ENCODE measurements around the gene RMND5B. TPM values are rescaled to one million over a fixed set of nuclear protein-coding genes. Genes with fewer than 3 reads are reported as not detected.

RMND5B gene
- total and polyA plus RNA-seq, 8 donors: 28.9 to 41.5 (median 30.3) TPM

DNA sequence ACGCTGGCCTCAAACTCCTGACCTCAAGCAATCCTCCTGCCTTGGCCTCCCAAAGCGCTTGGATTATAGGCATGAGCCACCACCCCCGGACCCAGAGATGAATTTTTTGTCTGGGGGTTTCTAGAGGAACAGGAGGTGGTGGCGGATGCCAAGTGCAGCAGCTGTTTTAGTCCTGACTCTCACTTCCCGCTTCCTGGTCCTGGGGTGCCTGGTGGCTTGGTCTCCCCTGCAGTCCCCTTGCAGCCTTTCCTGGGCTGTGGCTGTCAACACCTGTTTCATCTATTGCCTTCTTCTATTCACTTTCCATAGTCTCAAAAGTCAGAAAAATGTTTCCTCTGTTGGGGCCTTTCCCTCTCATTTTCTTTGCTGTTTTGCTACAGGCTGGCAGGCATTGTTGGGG lies 29.4 kb downstream of the RMND5B start:
- H3K9me3 ChIP-seq: no peaks in the 10 kb centered on the region
- H3K36me3 ChIP-seq: no peaks in the 10 kb centered on the region
- DNase-seq: no peak
- TF ChIP-seq CTCF (IDR thresholded peaks at IDR 0.05): no peak
- ATAC-seq: no peak
- H3K4me3 ChIP-seq: no peak overlapping the region
- H3K27ac ChIP-seq: no peak overlapping the region
- peaks cover 0 to 8% of the 10 kb centered on the region in 2 donors for H3K4me1 ChIP-seq
- peaks cover 0 to 32% of the 10 kb centered on the region in 2 donors for H3K27me3 ChIP-seq
- intact Hi-C loops (cut with DNase I): no loop called here

DNA sequence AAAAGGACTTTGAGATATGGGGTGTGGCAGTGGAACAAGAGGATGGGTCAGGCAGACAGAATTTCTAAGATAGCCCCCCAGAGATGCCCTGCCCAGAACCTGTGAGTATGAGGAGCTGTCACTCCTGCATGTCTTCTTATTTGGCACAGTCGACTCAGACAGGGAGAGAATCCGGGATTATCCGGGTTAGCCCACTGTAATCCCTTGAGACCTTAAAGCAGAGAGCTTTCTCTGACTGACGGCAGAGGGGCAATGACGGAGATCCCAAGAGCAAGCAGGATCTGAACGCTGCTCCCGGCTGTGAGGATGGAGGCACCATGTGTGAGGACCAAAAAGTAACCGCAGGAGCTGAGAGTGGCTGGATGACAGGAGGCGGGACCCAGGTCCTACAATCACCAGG lies 31.7 kb downstream of the RMND5B start:
- TF ChIP-seq CTCF (IDR thresholded peaks at IDR 0.05): no peak
- no peak overlapping the region for H3K27ac ChIP-seq
- intact Hi-C loops (cut with DNase I): no loop called here
- H3K27me3 ChIP-seq: peaks cover 0 to 43% of the 10 kb centered on the region in 2 donors
- no peaks in the 10 kb centered on the region for H3K36me3 ChIP-seq
- ATAC-seq (no peak), DNase-seq (no peak)
- no peaks in the 10 kb centered on the region for H3K9me3 ChIP-seq
- H3K4me3 ChIP-seq: no peak overlapping the region
- peaks cover 0 to 8% of the 10 kb centered on the region in 2 donors for H3K4me1 ChIP-seq

DNA sequence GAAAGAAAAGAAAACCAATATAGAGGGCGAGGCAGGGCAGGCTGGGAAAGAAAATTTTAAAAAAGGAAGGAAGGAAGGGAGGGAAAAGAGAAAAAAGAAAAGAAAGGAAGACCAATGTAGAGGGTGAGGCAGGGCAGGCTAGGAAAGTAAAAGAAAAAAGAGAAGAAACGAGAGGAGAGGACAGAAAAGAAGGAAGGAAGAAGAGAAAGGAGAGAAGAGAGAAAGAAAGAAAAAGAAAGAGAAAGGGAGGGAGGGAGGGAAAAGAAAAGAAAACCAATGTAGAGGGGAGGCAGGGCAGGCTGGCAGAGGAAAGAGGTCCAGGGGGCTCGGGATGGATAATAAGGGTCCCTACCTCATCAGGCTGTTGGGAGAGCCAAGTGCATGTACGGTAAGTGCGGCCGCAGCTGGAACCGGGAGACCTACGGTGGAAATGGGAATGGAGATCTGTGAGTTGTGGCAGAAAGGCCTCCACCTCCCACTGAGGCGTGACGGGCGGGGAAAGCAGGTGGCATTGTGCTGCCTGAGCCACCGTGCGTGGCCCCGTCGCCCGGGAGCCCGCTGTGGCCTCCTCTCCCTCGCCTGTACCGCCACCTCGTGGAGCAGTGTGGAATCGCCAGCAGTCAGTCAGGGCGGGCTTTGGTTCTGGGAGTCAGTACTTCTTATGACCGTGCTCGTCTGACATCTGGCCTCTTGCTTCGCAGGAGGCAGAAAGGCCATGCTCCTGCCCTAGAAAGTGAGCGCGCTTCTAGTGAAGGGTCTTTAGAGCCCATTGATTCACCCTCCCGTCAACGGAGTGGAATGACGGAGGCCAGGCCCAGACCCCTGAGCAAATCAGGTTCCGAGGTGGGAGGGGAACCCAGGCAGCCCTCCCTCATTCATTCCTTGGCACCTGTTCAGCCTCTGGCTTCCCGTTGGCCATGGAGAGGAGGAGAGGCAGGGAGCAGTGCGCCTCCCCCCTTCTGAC lies 33.2 kb downstream of the RMND5B start:
- peak; percentile 98 to 99 for TF ChIP-seq CTCF (IDR thresholded peaks at IDR 0.05)
- H3K4me3 ChIP-seq: peak overlapping the region in 1 of 2 donors; percentile 7
- H3K27ac ChIP-seq: no peak overlapping the region
- no peaks in the 10 kb centered on the region for H3K36me3 ChIP-seq
- H3K27me3 ChIP-seq: peaks cover 0 to 43% of the 10 kb centered on the region in 2 donors
- intact Hi-C loops (cut with DNase I): loop anchor here in 1 of 2 donors (2.0 kb wide), 1 partner anchor 87 kb away; no protein-coding TSS in a partner anchor
- no peaks in the 10 kb centered on the region for H3K9me3 ChIP-seq
- peak; percentile 70 to 97 (median 83) for DNase-seq
- peaks cover 0 to 8% of the 10 kb centered on the region in 2 donors for H3K4me1 ChIP-seq
- peak; percentile 100 for ATAC-seq

- Histone ChIP-seq H3K27ac (no peak overlapping the region), H3K4me3 (no peak overlapping the region), H3K36me3 (no peaks in the 10 kb centered on the region), H3K27me3 (peaks cover 0 to 43% of the 10 kb centered on the region in 2 donors), H3K9me3 (no peaks in the 10 kb centered on the region), H3K4me1 (peaks cover 0 to 8% of the 10 kb centered on the region in 2 donors)
- ATAC-seq (no peak), DNase-seq (no peak)
- TF ChIP-seq CTCF (IDR thresholded peaks at IDR 0.05): no peak
- intact Hi-C loops (cut with DNase I): loop anchor here in 1 of 2 donors (2.0 kb wide), 1 partner anchor 89 kb away; no protein-coding TSS in a partner anchor
Measured at GRCh38 chr5:178165581-178165980, 34.8 kb downstream of the RMND5B start.

DNA sequence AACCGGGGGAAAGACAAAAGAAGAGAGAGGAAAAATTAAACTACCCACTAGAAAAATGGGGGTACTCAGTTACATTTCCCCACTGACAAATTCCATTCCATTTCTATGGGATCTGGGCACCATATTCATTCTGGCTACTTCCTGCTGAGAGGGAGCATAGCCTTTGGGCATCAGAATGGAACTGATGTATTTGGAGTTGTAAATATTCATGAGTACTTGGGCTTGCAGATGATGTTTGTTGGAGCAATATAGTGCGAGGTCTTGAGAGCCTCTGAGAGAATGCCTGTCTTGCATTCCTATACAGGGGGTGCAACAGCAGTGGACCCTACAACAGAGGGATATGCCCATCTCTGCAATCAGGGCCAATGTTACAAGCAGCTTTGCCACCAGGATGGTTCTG lies 39.6 kb downstream of the RMND5B start:
- no peak for ATAC-seq
- intact Hi-C loops (cut with DNase I): no loop called here
- H3K27me3 ChIP-seq: peaks cover 0 to 9% of the 10 kb centered on the region in 2 donors
- no peaks in the 10 kb centered on the region for H3K9me3 ChIP-seq
- H3K27ac ChIP-seq: no peak overlapping the region
- no peaks in the 10 kb centered on the region for H3K36me3 ChIP-seq
- no peak overlapping the region for H3K4me3 ChIP-seq
- no peak for DNase-seq
- no peak for TF ChIP-seq CTCF (IDR thresholded peaks at IDR 0.05)
- no peaks in the 10 kb centered on the region for H3K4me1 ChIP-seq
